MM.1S (cell line): ENCODE data around the gene ABCB7.

Experiments used
- CTCF ChIP-seq: fragments of 300-600 bp; sonication (generic); IDR thresholded peaks from 2 replicates; pipeline ENCODE4 v1.5.1; 2016; ENCODE audit warnings: antibody characterized with exemption, low read length, mixed read lengths
- EZH2 ChIP-seq: fragments of 300-600 bp; sonication (generic); optimal IDR thresholded peaks from 2 replicates; pipeline ENCODE3; 2017; ENCODE audit warnings: low read depth, mild to moderate bottlenecking, antibody characterized with exemption, low read length, mixed read lengths

GRCh38 chrX:75107863-75108509 is 48.1 kb downstream of the ABCB7 start:
- TF ChIP-seq CTCF: no peak
- no peak for TF ChIP-seq EZH2
